Activated CD8-positive, alpha-beta memory T cell treated with anti-CD3 and anti-CD28 coated beads, Interleukin-2, amount 50 U/mL, for 1 hour (primary cell): ENCODE data around the gene UNC13A.

Experiments
- DNase-seq: peaks from one replicate; pipeline ENCODE4 v3.0.0-alpha.2; 2020; ENCODE audit errors: extremely low read depth

The UNC13A gene

GRCh38 chr19:17669419-17669818, 18.7 kb downstream of the UNC13A start:
- no peak for DNase-seq

GRCh38 chr19:17665058-17665457, 23.1 kb downstream of the UNC13A start:
- no peak for DNase-seq

GRCh38 chr19:17659996-17660395, 28.2 kb downstream of the UNC13A start:
- no peak for DNase-seq

- DNase-seq: no peak
These were observed 29.5 kb downstream of the UNC13A start for GRCh38 chr19:17658666-17659065.

GRCh38 chr19:17658240-17658639, 29.9 kb downstream of the UNC13A start:
- DNase-seq: no peak

- DNase-seq: no peak
These were observed 31.2 kb downstream of the UNC13A start for GRCh38 chr19:17656970-17657369.

GRCh38 chr19:17655751-17656472, 32.2 kb downstream of the UNC13A start:
- DNase-seq: no peak

GRCh38 chr19:17654993-17655392, 33.2 kb downstream of the UNC13A start:
- DNase-seq: no peak

- no peak for DNase-seq
These were observed 35.5 kb downstream of the UNC13A start for GRCh38 chr19:17652627-17653026.

- DNase-seq: no peak
These were observed 39.4 kb downstream of the UNC13A start for GRCh38 chr19:17648786-17649185.

GRCh38 chr19:17648097-17648660, 40.0 kb downstream of the UNC13A start:
- no peak for DNase-seq

GRCh38 chr19:17647071-17648020, 40.8 kb downstream of the UNC13A start:
- no peak for DNase-seq

- DNase-seq: no peak
These were observed 41.7 kb downstream of the UNC13A start for GRCh38 chr19:17646441-17646840.

- no peak for DNase-seq
These were observed 42.7 kb downstream of the UNC13A start for GRCh38 chr19:17645339-17645963.

- DNase-seq: no peak
These were observed 45.5 kb downstream of the UNC13A start for GRCh38 chr19:17642656-17643055.

GRCh38 chr19:17641846-17642245, 46.3 kb downstream of the UNC13A start:
- no peak for DNase-seq

GRCh38 chr19:17641181-17641580, 47.0 kb downstream of the UNC13A start:
- DNase-seq: no peak

- no peak for DNase-seq
These were observed 54.5 kb downstream of the UNC13A start for GRCh38 chr19:17633700-17634099.

GRCh38 chr19:17632577-17632976, 55.6 kb downstream of the UNC13A start:
- no peak for DNase-seq

- no peak for DNase-seq
These were observed 58.4 kb downstream of the UNC13A start for GRCh38 chr19:17629760-17630159.

- no peak for DNase-seq
These were observed 60.2 kb downstream of the UNC13A start for GRCh38 chr19:17627921-17628320.

- DNase-seq: no peak
These were observed 61.0 kb downstream of the UNC13A start for GRCh38 chr19:17627161-17627560.
